HepG2 (cell line): Measurements from ENCODE around the gene BCL2L13. TPM values are rescaled to one million over a fixed set of nuclear protein-coding genes. Genes with fewer than 3 reads are reported as not detected.

Experiments
- ATF7-NPFF ChIP-seq: sonication (generic); formaldehyde crosslinking; IDR thresholded peaks from 2 replicates; pipeline ENCODE4 v1.8.1; 2023; ENCODE audit warnings: mild to moderate bottlenecking, low read depth, missing genetic modification reagents, moderate library complexity
- BHLHE40 ChIP-seq: IDR thresholded peaks from 2 replicates; pipeline ENCODE4 v1.6.1; 2011; ENCODE audit warnings: low read length, improper control_type of control experiment
- CBFB ChIP-seq: sonication (generic); formaldehyde crosslinking; IDR thresholded peaks from 2 replicates; pipeline ENCODE4 v1.4.0; 2020; ENCODE audit warnings: missing genetic modification reagents
- CREM ChIP-seq, 2 experiments: sonication (generic) in 1 of 2; formaldehyde crosslinking in 1 of 2; IDR thresholded peaks; 2 replicates each; pipeline versions ENCODE4 v1.4.0 to v1.6.1; 2016 to 2020; ENCODE audit warnings: antibody characterized with exemption in 1 of 2, mild to moderate bottlenecking in 1 of 2, missing genetic modification reagents in 1 of 2
- DMTF1 ChIP-seq: sonication (generic); formaldehyde crosslinking; IDR thresholded peaks from 2 replicates; pipeline ENCODE4 v1.4.0; 2020; ENCODE audit warnings: mild to moderate bottlenecking, missing genetic modification reagents
- ELF3 ChIP-seq: IDR thresholded peaks from 2 replicates; pipeline ENCODE4 v1.6.1; 2016; ENCODE audit warnings: missing genetic modification reagents, missing compliant biosample characterization
- GLI4 ChIP-seq: sonication (generic); formaldehyde crosslinking; IDR thresholded peaks from 2 replicates; pipeline ENCODE4 v1.5.1; 2020; ENCODE audit warnings: missing genetic modification reagents, mild to moderate bottlenecking, moderate library complexity, borderline replicate concordance
- KLF12 ChIP-seq: sonication (generic); formaldehyde crosslinking; IDR thresholded peaks from 2 replicates; pipeline ENCODE4 v1.4.0; 2020; ENCODE audit warnings: missing genetic modification reagents, borderline replicate concordance
- NFIB ChIP-seq: sonication (generic); formaldehyde crosslinking; IDR thresholded peaks from 2 replicates; pipeline ENCODE4 v1.9.0; 2021; ENCODE audit warnings: missing genetic modification reagents, mild to moderate bottlenecking, borderline replicate concordance
- PHF21A ChIP-seq: sonication (generic); formaldehyde crosslinking; IDR thresholded peaks from 2 replicates; pipeline ENCODE4 v1.5.0; 2020; ENCODE audit warnings: mild to moderate bottlenecking, missing genetic modification reagents
- SAP130 ChIP-seq: IDR thresholded peaks from 2 replicates; pipeline ENCODE4 v1.6.1; 2016; ENCODE audit warnings: low read depth
- SIX4 ChIP-seq: sonication (generic); formaldehyde crosslinking; IDR thresholded peaks from 2 replicates; pipeline ENCODE4 v1.4.0; 2020; ENCODE audit warnings: missing genetic modification reagents
- SNAI1 ChIP-seq: sonication (generic); formaldehyde crosslinking; IDR thresholded peaks from 2 replicates; pipeline ENCODE4 v1.5.0; 2020; ENCODE audit warnings: mild to moderate bottlenecking, missing genetic modification reagents, borderline replicate concordance
- SOX6 ChIP-seq, 2 experiments: fragments of 450-650 bp in 1 of 2; sonication (generic) in 1 of 2; formaldehyde crosslinking in 1 of 2; IDR thresholded peaks; 2 replicates each; pipeline versions ENCODE4 v1.4.0 to v1.6.1; 2017 to 2020; ENCODE audit warnings: antibody characterized with exemption in 1 of 2, mild to moderate bottlenecking in 1 of 2, missing genetic modification reagents in 1 of 2
- SP4 ChIP-seq: sonication (generic); formaldehyde crosslinking; IDR thresholded peaks from 2 replicates; pipeline ENCODE4 v1.8.1; 2023; ENCODE audit warnings: mild to moderate bottlenecking, missing genetic modification reagents
- TEAD2 ChIP-seq: sonication (generic); formaldehyde crosslinking; IDR thresholded peaks from 2 replicates; pipeline ENCODE4 v1.9.0; 2021; ENCODE audit warnings: missing genetic modification reagents
- UBTF ChIP-seq: sonication (generic); formaldehyde crosslinking; IDR thresholded peaks from 2 replicates; pipeline ENCODE4 v1.4.0; 2020; ENCODE audit warnings: mild to moderate bottlenecking, missing genetic modification reagents
- USF2 ChIP-seq, 2 experiments: sonication (generic) in 1 of 2; formaldehyde crosslinking in 1 of 2; IDR thresholded peaks; 2 replicates each; pipeline versions ENCODE4 v1.5.1 to v1.6.1; 2011 to 2020; ENCODE audit warnings: borderline replicate concordance in 1 of 2, low read depth in 1 of 2, low read length in 1 of 2, mild to moderate bottlenecking in 1 of 2, missing genetic modification reagents in 1 of 2, moderate library complexity in 1 of 2
- ZNF101 ChIP-seq: sonication (generic); formaldehyde crosslinking; IDR thresholded peaks from 2 replicates; pipeline ENCODE4 v1.4.0; 2020; ENCODE audit warnings: mild to moderate bottlenecking, low read depth, missing genetic modification reagents, borderline replicate concordance
- ZNF225 ChIP-seq: sonication (generic); formaldehyde crosslinking; IDR thresholded peaks from 2 replicates; pipeline ENCODE4 v1.4.0; 2020; ENCODE audit warnings: mild to moderate bottlenecking, missing genetic modification reagents
- ZNF451 ChIP-seq: sonication (generic); formaldehyde crosslinking; IDR thresholded peaks from 2 replicates; pipeline ENCODE4 v1.5.0; 2020; ENCODE audit warnings: mild to moderate bottlenecking, missing genetic modification reagents
- ZNF569 ChIP-seq: sonication (generic); formaldehyde crosslinking; IDR thresholded peaks from 2 replicates; pipeline ENCODE4 v1.5.0; 2020; ENCODE audit warnings: mild to moderate bottlenecking, missing genetic modification reagents, moderate library complexity, borderline replicate concordance
- polyA plus RNA-seq, 8 experiments: library from polyadenylated mRNA; depleted of rRNA in 3 of 8; stranded (reverse) in 7 of 8; unstranded in 1 of 8; fragments of >200 nt; fragmentation: Illumina TruSeq in 4 of 8; extraction: Trizol in 4 of 8; gene quantifications; 2 replicates each; pipeline versions ENCODE4 v1.2.1 to v1.2.3, GENCODE V29; 2011 to 2016; ENCODE audit warnings: low read depth in 4 of 8, missing spikeins in 1 of 8, mixed read lengths in 1 of 8; ENCODE audit not compliant: insufficient read depth in 1 of 8
- total RNA-seq, 5 experiments: library from RNA; depleted of rRNA; stranded (reverse); fragments of >200 nt; fragmentation: Illumina TruSeq; extraction: Trizol; gene quantifications; 2 replicates each; pipeline ENCODE4 v1.2.3, GENCODE V29; 2016; ENCODE audit warnings: low read depth in 1 of 5

The BCL2L13 gene
- total and polyA plus RNA-seq, 2 of the 13 experiments (the other 11 are each of a cell fraction or from before 2014, with no cell fraction given) = 13.5 to 14.6 TPM

- no peak for TF ChIP-seq DMTF1 (CRISPR knock-in tag)
- peak; percentile 87 for TF ChIP-seq CREM (IDR thresholded peaks at IDR 0.05)
- 0 out of 2 replicates have a peak, but pooled peaks have one; percentile 3 for TF ChIP-seq CREM (CRISPR knock-in tag; IDR thresholded peaks at IDR 0.05)
- TF ChIP-seq TEAD2 (CRISPR knock-in tag) = no peak
- TF ChIP-seq USF2 (IDR thresholded peaks at IDR 0.05; ENCODE audit: low read depth, low read length) = peak; percentile 84
- peak; percentile 96; the same call in 1 of the 2 replicates for TF ChIP-seq USF2 (CRISPR knock-in tag; IDR thresholded peaks at IDR 0.05; ENCODE audit: borderline replicate concordance)
- TF ChIP-seq SOX6 (IDR thresholded peaks at IDR 0.05) = no peak
- TF ChIP-seq SOX6 (CRISPR knock-in tag; IDR thresholded peaks at IDR 0.05) = 0 out of 2 replicates have a peak, but pooled peaks have one; percentile 10
- TF ChIP-seq BHLHE40 = no peak
- peak; percentile 83; the same call in 1 of the 2 replicates for TF ChIP-seq ZNF225 (CRISPR knock-in tag)
- no peak for TF ChIP-seq ZNF451 (CRISPR knock-in tag)
- no peak for TF ChIP-seq PHF21A (CRISPR knock-in tag)
- peak; percentile 92 for TF ChIP-seq SAP130 (CRISPR knock-in tag)
- TF ChIP-seq ZNF101 (CRISPR knock-in tag) = no peak
- TF ChIP-seq UBTF = peak; percentile 57; the same call in 1 of the 2 replicates
- no peak for TF ChIP-seq NFIB (CRISPR knock-in tag)
- 0 out of 2 replicates have a peak, but pooled peaks have one; percentile 39 for TF ChIP-seq ATF7-NPFF (CRISPR knock-in tag)
- 0 out of 2 replicates have a peak, but pooled peaks have one; percentile 52 for TF ChIP-seq ELF3 (CRISPR knock-in tag)
- no peak for TF ChIP-seq GLI4 (CRISPR knock-in tag)
- TF ChIP-seq SNAI1 (CRISPR knock-in tag) = peak; percentile 24; the same call in 1 of the 2 replicates
- no peak for TF ChIP-seq CBFB (CRISPR knock-in tag)
- 0 out of 2 replicates have a peak, but pooled peaks have one; percentile 18 for TF ChIP-seq ZNF569 (CRISPR knock-in tag)
- peak; percentile 54; the same call in 1 of the 2 replicates for TF ChIP-seq KLF12 (CRISPR knock-in tag)
- peak; percentile 80; the same call in 1 of the 2 replicates for TF ChIP-seq SP4 (CRISPR knock-in tag)
- 0 out of 2 replicates have a peak, but pooled peaks have one; percentile 11 for TF ChIP-seq SIX4 (CRISPR knock-in tag)
Measured at GRCh38 chr22:17628406-17629172, 10.0 kb upstream of the BCL2L13 start, which contains the start of gene ATP6V1E1 (continued).
